ENCODE results near the gene IGFL1.
"Not testable (repeated sequence)": the region's sequence is repeated elsewhere in the genome, so short reads cannot be mapped to it uniquely, and the experiment has no call there.

Gene IGFL1

GRCh38 chr19:46256855-46257254, 27.3 kb downstream of the IGFL1 start:
- TF ChIP-seq GATA1 (IDR thresholded peaks at IDR 0.05; ENCODE audit: low read depth, low read length): no peak
- TF ChIP-seq POLR2A (IDR thresholded peaks at IDR 0.05; ENCODE audit: low read length): no peak

DNA sequence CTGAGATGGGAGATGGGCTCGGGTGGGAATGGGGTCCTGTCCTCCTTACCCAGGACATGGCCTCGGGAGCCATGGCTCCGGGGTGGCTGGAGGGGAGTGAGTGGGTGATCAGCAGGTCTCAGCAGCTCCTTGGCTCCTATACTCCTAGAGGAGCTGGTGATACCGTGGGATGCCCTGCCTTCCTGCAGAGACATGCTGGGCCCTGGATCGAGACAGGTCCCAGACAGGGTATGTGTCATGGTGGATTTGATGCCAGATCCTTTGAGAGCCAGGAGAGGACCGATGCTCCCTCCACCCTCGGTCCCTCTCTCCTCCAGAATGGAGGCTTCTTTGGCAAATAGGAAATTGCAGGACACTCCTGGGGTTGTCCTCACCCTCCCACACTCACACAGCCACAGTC, 32.0 kb downstream of the IGFL1 start:
- DNase-seq: not testable (repeated sequence)

More at GRCh38 chr19:46256855-46257254, 27.3 kb downstream of the IGFL1 start:
- no peak for DNase-seq

- not testable (repeated sequence) for DNase-seq
Measured at GRCh38 chr19:46262684-46263296, 33.2 kb downstream of the IGFL1 start.

DNA sequence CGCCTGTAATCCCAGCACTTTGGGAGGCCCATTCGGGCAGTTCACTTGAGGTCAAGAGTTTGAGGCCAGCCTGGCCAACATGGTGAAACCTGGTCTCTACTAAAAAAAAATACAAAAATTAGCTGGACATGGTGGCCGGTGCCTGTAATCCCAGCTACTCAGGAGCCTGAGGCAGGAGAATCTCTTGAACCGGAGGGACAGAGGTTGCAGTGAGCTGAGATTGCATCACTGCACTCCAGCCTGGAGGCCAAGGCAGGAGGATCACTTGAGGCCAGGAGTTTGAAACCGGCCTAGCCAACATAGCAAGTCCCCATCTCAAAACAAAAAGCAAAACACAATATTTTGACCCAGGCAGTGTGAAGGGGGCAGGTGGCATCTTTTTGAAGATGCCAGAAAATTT, 35.3 kb downstream of the IGFL1 start:
- DNase-seq: not testable (repeated sequence)

DNA sequence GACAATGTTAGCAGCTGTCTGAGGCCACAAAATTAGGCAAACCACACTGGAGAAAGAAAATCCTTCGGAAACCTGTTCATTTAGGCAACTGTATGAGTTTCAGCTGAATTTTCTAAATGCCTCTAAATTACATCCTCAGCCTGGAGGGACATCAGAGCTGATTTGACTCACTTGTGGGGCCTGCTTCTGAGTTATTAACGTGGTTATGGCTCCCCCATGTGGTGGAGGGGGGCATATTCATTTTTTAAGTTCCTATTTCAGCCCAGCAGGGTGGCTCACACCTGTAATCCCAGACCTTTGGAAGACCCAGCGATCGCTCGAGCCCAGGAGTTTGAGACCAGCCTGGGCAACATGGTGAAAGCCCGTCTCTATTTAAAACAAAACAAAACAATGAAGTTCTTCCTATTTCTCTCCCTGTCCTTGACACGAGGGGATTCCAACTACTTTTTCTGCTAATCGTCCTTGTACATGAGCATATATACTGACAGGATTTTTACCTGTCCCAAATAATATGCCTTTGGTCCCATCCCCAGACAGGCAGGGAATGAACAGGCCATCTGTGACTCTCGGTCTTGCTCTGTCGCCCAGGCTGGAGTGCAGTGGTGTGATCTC, 35.8 kb downstream of the IGFL1 start:
- TF ChIP-seq GATA1 (IDR thresholded peaks at IDR 0.05; ENCODE audit: low read depth, low read length) (no peak), POLR2A (IDR thresholded peaks at IDR 0.05; ENCODE audit: low read length) (no peak)

GRCh38 chr19:46269101-46269500, 39.6 kb downstream of the IGFL1 start:
- TF ChIP-seq POLR2A (IDR thresholded peaks at IDR 0.05; ENCODE audit: low read length) (no peak), GATA1 (IDR thresholded peaks at IDR 0.05; ENCODE audit: low read depth, low read length) (no peak)
- no peak for DNase-seq

More for the DNA sequence above, 35.8 kb downstream of the IGFL1 start:
- peak; percentile 70 to 88 for DNase-seq

GRCh38 chr19:46270521-46271256, 41.1 kb downstream of the IGFL1 start:
- TF ChIP-seq POLR2A (IDR thresholded peaks at IDR 0.05; ENCODE audit: low read length) (no peak), GATA1 (IDR thresholded peaks at IDR 0.05; ENCODE audit: low read depth, low read length) (no peak)
- no peak for DNase-seq

- TF ChIP-seq POLR2A (IDR thresholded peaks at IDR 0.05; ENCODE audit: low read length) (no peak), GATA1 (IDR thresholded peaks at IDR 0.05; ENCODE audit: low read depth, low read length) (no peak)
- DNase-seq: no peak
Measured at GRCh38 chr19:46271481-46272197, 42.1 kb downstream of the IGFL1 start.

- DNase-seq: not testable (repeated sequence)
Measured at GRCh38 chr19:46273931-46274330, 44.4 kb downstream of the IGFL1 start.

- DNase-seq: no peak
- no peak for TF ChIP-seq POLR2A (IDR thresholded peaks at IDR 0.05; ENCODE audit: low read length)
- TF ChIP-seq GATA1 (IDR thresholded peaks at IDR 0.05; ENCODE audit: low read depth, low read length): no peak
Measured at GRCh38 chr19:46279177-46279576, 49.6 kb downstream of the IGFL1 start.

All from erythroblast (primary cell).